ENCODE results near the gene ACE. TPM values are rescaled to one million over a fixed set of nuclear protein-coding genes. Genes with fewer than 3 reads are reported as not detected.

Gene ACE
- total RNA-seq, 1 experiment from 2014 or later: 0.76 TPM

DNA sequence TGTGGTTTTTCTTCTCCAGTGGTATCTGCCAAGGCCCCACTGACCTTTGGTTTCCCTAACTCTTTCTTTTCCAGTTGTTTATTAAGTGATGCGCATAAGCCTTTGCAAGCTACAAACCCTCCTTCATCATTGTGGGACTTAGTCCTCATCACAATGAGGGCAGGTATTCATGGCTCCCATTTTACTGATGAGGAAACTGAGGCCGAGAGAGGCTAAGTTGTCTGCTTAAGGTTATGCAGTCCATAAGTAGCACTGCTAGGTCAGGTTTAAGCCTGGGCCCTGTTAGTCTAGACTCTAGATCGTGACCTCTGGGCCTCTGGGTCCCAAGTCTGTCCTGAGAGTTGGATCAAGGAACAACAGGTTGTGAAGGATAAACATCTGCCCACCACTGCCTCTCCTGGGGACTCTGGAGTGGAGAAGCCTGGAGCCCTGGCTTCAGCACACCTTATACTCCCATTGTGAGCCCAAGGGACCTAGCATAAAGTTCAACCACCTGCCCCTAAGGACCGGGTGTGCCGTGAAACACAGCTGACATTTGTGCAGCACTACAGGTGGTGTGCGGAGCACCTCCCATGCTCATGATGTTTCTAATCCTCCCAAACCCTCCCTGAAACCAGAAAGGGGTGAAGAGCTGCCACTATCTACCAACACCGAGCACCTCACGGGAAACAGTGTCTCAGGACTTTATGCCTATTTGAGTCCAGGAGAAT, 41.1 kb downstream of the ACE start:
- TF ChIP-seq EZH2 (IDR thresholded peaks at IDR 0.05; ENCODE audit: low read depth): no peak
- no peak for TF ChIP-seq CTCF (conservative IDR thresholded peaks at IDR 0.05)
- H4K20me1 ChIP-seq (ENCODE audit: insufficient read depth): no peaks in the 10 kb centered on the region; the same call in 1 of the 2 replicates
- H3K27ac ChIP-seq: no peak overlapping the region
- ChIA-PET CTCF (no interaction called here), POLR2A (ENCODE audit: unreplicated experiment) (no interaction called here)
- no peak for DNase-seq
- no peak overlapping the region for H2AFZ ChIP-seq
- H3K27me3 ChIP-seq (ENCODE audit: insufficient read depth, low read depth): peaks cover 47% of the 10 kb centered on the region
- intact Hi-C loops (cut with micrococcal nuclease; ENCODE audit: unreplicated experiment): no loop called here
- no peak overlapping the region for H3K4me2 ChIP-seq
- H3K4me3 ChIP-seq: no peak overlapping the region
- no peaks in the 10 kb centered on the region; the same call in 1 of the 2 replicates for H3K4me1 ChIP-seq (replicated peaks; ENCODE audit: insufficient read depth)
- H3K9me3 ChIP-seq (ENCODE audit: insufficient read depth, low read depth): no peaks in the 10 kb centered on the region
- no peaks in the 10 kb centered on the region for H3F3A ChIP-seq (ENCODE audit: insufficient read depth, low read depth)
- BruUV-seq (replicated peaks): no TSS peak
- H3K9me2 ChIP-seq (ENCODE audit: insufficient read depth): no peaks in the 10 kb centered on the region
- H3K79me2 ChIP-seq (ENCODE audit: low read depth): no peaks in the 10 kb centered on the region
- no peaks in the 10 kb centered on the region for H3K36me3 ChIP-seq (ENCODE audit: low read depth)

DNA sequence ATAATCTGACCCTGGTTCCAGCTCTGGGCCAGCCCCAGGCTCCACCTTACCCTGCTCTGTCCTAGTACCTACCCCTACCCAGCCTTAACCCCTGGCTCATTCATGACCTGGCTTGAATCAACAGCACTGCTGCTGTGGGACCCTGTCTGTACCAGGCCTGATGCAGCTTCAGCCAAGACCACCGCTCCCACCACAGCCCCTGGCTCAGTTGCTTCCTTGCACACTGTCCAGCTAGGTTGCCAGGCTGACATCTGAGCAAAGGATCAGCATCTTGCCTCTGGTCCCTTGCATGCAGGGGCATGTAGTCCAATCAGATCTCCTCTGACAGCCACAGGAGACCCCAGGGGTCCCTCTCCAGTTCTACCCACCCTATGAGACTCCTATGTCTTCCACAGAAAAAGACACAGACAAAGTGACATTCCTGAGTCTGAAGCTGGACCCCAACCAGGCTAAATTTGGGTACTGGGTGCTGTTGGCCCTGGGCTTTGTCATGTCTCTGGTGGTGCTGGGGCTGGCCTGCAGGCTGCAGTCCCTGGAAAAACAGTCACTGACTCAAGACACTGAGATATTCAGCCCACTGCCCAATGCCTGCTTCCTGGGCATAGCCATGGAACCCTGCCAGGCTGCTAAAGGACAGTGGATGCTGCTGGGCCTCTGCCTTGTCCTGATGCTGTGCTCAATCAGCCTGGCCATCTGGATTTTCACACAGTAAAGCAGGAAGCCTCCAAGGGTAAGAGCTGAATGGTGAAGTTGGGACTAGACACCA, 42.4 kb downstream of the ACE start:
- Histone ChIP-seq H2AFZ (no peak overlapping the region), H3K36me3 (ENCODE audit: low read depth) (no peaks in the 10 kb centered on the region), H3F3A (ENCODE audit: insufficient read depth, low read depth) (no peaks in the 10 kb centered on the region), H3K4me3 (no peak overlapping the region), H3K27ac (no peak overlapping the region), H4K20me1 (ENCODE audit: insufficient read depth) (no peaks in the 10 kb centered on the region; the same call in 1 of the 2 replicates), H3K4me1 (replicated peaks; ENCODE audit: insufficient read depth) (no peaks in the 10 kb centered on the region; the same call in 1 of the 2 replicates), H3K4me2 (no peak overlapping the region), H3K9me2 (ENCODE audit: insufficient read depth) (no peaks in the 10 kb centered on the region), H3K9me3 (ENCODE audit: insufficient read depth, low read depth) (no peaks in the 10 kb centered on the region), H3K79me2 (ENCODE audit: low read depth) (no peaks in the 10 kb centered on the region), H3K27me3 (ENCODE audit: insufficient read depth, low read depth) (peaks cover 48% of the 10 kb centered on the region)
- CTCF ChIA-PET: no interaction called here
- POLR2A ChIA-PET (ENCODE audit: unreplicated experiment): no interaction called here
- no TSS peak for BruUV-seq (replicated peaks)
- TF ChIP-seq EZH2 (IDR thresholded peaks at IDR 0.05; ENCODE audit: low read depth) (no peak), CTCF (conservative IDR thresholded peaks at IDR 0.05) (no peak)
- DNase-seq: no peak
- intact Hi-C loops (cut with micrococcal nuclease; ENCODE audit: unreplicated experiment): no loop called here

- no peak overlapping the region for H3K4me3 ChIP-seq
- no TSS peak for BruUV-seq (replicated peaks)
- intact Hi-C loops (cut with micrococcal nuclease; ENCODE audit: unreplicated experiment): no loop called here
- H3K4me1 ChIP-seq (replicated peaks; ENCODE audit: insufficient read depth): no peaks in the 10 kb centered on the region; the same call in 1 of the 2 replicates
- H3K36me3 ChIP-seq (ENCODE audit: low read depth): no peaks in the 10 kb centered on the region
- H4K20me1 ChIP-seq (ENCODE audit: insufficient read depth): no peaks in the 10 kb centered on the region; the same call in 1 of the 2 replicates
- H3K9me3 ChIP-seq (ENCODE audit: insufficient read depth, low read depth): no peaks in the 10 kb centered on the region
- ChIA-PET CTCF (no interaction called here), POLR2A (ENCODE audit: unreplicated experiment) (no interaction called here)
- no peak overlapping the region for H2AFZ ChIP-seq
- DNase-seq: no peak
- no peaks in the 10 kb centered on the region for H3K9me2 ChIP-seq (ENCODE audit: insufficient read depth)
- H3K27me3 ChIP-seq (ENCODE audit: insufficient read depth, low read depth): peaks cover 50% of the 10 kb centered on the region
- H3K27ac ChIP-seq: no peak overlapping the region
- TF ChIP-seq CTCF (conservative IDR thresholded peaks at IDR 0.05): no peak
- no peak for TF ChIP-seq EZH2 (IDR thresholded peaks at IDR 0.05; ENCODE audit: low read depth)
- H3K79me2 ChIP-seq (ENCODE audit: low read depth): no peaks in the 10 kb centered on the region
- H3K4me2 ChIP-seq: no peak overlapping the region
- no peaks in the 10 kb centered on the region for H3F3A ChIP-seq (ENCODE audit: insufficient read depth, low read depth)
Measured at GRCh38 chr17:63519972-63520882, 43.4 kb downstream of the ACE start.
